Effector CD4-positive, alpha-beta T cell (primary cell): ENCODE results near the gene FBLN2.

ENCODE experiments used
- DNase-seq: peaks from one replicate; pipeline ENCODE4 v3.0.0-alpha.2; 2020

Gene FBLN2

GRCh38 chr3:13671482-13672233, 122.7 kb downstream of the FBLN2 start:
- no peak for DNase-seq

DNA sequence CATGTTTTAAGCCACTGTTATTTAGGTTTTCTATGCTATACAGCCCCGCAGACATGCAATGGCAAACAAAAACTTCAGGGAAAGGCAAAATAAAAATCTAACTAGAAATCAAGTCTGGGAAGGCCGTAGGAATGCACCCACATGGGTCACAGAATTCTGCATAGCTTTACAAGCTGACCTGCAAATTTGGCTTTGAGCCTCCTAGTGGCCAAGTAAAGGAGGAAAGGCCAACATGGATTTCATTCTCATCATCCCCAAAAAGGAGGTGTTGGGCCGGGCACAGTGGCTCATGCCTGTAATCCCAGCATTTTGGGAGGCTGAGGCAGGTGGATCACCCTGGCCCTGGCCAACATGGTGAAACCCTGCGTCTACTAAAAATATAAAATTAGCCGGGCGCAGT, 124.3 kb downstream of the FBLN2 start:
- no peak for DNase-seq

- no peak for DNase-seq
Measured at GRCh38 chr3:13674538-13675185, 125.7 kb downstream of the FBLN2 start.

DNA sequence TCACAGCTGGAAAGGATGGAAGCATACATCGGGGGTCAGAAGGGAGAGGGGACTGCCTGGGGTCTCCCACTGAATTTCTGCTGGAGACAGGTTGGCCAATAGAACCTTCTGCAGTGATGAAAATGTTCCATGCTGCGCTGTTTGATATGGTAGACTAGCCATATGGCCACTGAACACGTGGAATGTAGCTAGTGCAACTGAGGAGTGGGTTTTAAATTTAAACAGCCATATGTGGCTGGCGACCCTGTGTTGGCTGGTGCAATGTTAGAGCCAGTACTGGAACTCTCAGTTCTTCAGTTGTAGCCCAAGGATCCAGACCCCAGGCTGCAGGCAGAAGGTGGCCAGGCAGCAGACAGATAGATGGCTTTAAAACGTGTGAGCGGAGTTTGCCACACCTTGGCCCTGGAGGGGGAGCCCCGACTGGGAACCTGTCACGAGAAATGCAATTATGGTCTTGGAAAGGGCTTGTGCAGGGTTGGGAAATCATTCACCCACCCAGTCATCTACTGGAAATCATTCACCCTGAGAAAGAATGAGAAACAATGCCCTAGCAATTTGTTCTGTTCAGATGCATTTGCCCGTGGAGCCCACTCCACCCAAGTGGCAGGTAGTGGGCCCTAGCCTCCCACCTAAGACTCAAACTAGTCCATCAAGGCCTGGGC, 127.6 kb downstream of the FBLN2 start:
- no peak for DNase-seq

GRCh38 chr3:13677272-13677671, 128.3 kb downstream of the FBLN2 start:
- DNase-seq, result no peak

GRCh38 chr3:13681931-13682330, 133.0 kb downstream of the FBLN2 start:
- DNase-seq, result no peak

DNA sequence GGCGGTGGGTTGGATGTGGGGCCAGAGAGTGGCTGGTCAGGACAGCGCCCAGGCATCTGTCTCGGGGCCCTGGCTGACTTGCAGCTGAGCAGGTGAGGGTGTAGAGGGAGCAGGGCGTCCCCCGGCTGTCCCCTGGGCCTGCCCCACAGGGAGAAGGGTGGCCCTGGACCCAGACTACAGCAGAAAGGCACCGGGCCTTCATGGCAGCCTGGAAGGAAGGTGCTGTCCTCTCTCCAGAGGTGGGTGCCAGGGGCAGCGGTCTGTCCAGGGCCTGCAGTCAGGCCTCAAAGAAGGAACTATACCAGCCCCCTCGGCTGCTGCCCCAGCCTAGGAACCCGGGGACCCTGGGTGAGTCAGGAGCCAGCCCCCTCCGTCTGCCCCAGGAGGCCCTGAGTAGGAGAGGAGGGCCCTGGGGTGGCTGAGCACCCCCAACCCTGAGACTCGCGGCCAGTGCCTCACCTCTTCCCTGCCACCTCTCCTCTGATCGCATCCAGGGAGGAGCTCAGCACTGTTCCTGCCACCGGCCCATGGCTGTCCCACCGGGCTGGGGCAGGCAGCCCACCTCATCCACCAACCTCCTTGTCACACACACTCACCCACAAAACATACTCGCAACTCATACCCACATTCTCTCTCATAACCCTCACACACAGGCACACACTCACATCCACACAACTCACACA, 133.5 kb downstream of the FBLN2 start:
- no peak for DNase-seq

- DNase-seq, result no peak
Measured at GRCh38 chr3:13683288-13683687, 134.4 kb downstream of the FBLN2 start.

DNA sequence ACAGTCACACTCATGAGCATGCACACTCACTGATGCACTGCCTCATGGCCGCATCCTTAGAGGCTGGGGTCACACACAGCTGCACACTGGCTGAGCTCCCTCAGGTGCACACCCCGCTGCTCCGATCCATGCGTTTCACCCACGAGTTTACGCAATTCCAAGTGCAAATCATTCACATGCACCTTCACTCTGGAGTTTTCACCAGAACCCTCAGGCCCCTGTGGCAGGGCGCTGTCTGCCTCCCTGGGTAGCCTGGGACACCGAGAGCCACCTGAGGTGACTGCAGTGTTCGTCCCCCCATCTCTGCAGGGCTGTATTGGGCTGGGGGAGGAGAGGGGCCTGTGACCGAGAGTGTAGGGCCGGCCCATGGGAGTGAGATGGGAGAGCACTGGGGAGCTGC, 134.8 kb downstream of the FBLN2 start:
- DNase-seq, result no peak

DNA sequence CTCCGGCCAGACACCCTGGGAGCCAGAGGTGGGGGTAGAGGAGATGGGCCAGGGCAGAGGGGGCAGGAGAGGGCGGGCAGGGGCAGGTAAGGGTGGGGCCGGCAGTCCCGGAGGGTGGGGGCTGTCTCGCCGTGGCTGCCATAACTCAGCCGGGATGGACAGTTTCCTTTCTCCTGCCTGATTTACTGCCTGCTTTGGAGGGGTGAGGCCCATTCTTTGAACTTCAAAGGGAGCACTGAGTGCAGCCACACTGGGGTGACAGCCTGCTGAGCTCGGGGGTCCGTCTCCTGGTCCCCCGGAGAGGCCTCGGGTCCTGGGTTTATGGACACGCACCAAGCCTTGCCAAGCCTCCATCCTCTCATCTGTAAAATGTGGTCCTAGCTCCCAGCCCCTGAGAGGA, 135.4 kb downstream of the FBLN2 start:
- no peak for DNase-seq

GRCh38 chr3:13684854-13685253, 135.9 kb downstream of the FBLN2 start:
- DNase-seq, result no peak

GRCh38 chr3:13685721-13686120, 136.8 kb downstream of the FBLN2 start:
- no peak for DNase-seq

DNA sequence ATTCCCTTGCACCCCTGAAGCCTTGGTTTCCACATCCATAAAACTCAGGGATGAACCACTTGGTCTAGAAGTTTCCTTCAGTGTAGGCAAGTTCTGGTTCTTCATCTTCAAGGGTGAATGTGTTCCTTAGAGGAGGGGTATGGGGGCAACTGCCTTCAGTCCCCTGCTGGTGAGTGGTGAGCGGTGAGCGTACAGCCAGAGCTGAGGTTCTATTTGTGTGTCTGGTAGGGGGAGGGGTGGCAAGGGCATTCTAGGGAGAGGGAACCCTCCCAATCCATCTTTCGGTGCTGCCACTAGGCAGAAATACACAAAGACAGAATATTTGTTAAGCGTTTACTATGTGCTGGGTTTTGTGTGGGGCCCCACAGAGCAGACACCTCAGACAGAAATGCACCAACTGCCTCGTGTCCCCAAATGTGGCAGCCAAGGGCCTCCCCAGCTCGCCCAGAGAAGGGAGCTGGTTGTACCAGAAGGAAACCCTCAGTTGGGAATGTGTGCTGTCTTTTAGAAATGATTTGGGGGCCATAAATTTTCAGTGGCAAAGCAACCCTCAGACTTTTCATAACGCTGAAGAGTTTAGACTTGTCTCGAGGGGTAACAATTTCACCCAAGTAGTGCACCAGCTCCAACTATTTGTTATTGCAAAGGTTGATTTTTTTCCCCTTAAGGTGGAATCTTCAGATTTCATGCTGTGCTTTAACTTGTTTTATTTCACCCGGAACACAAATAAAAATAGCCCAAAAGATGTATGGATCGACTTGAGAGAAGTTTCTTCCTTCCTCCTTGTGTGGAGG, 137.6 kb downstream of the FBLN2 start:
- DNase-seq, result no peak

GRCh38 chr3:13687517-13687943, 138.6 kb downstream of the FBLN2 start:
- no peak for DNase-seq
